HUES6 (cell line): ENCODE data around the gene LRRC49.

Experiments used
- H3K27ac ChIP-seq: 2 replicates; pipeline ENCODE4 v1.7.0; 2013; ENCODE audit warnings: low read depth, mild to moderate bottlenecking, low read length, inconsistent platforms
- H3K27me3 ChIP-seq: 2 replicates; pipeline ENCODE4 v1.6.1; 2013; ENCODE audit warnings: low read length; ENCODE audit not compliant: control insufficient read depth, insufficient read depth
- H3K36me3 ChIP-seq: 2 replicates; pipeline ENCODE4 v1.6.1; 2013; ENCODE audit warnings: low read length; ENCODE audit not compliant: control insufficient read depth, insufficient read depth
- H3K4me1 ChIP-seq: 2 replicates; pipeline ENCODE4 v1.6.1; 2013; ENCODE audit warnings: low read length; ENCODE audit not compliant: control insufficient read depth, insufficient read depth
- H3K4me3 ChIP-seq: 2 replicates; pipeline ENCODE4 v1.5.1; 2013; ENCODE audit warnings: low read depth, low read length
- H3K9ac ChIP-seq: one replicate; pipeline ENCODE4 v1.6.1; 2013; ENCODE audit warnings: mild to moderate bottlenecking, low read length
- H3K9me3 ChIP-seq: 2 replicates; pipeline ENCODE4 v1.6.1; 2013; ENCODE audit warnings: low read depth, low read length; ENCODE audit not compliant: control insufficient read depth, insufficient read depth

Gene LRRC49, protein sequence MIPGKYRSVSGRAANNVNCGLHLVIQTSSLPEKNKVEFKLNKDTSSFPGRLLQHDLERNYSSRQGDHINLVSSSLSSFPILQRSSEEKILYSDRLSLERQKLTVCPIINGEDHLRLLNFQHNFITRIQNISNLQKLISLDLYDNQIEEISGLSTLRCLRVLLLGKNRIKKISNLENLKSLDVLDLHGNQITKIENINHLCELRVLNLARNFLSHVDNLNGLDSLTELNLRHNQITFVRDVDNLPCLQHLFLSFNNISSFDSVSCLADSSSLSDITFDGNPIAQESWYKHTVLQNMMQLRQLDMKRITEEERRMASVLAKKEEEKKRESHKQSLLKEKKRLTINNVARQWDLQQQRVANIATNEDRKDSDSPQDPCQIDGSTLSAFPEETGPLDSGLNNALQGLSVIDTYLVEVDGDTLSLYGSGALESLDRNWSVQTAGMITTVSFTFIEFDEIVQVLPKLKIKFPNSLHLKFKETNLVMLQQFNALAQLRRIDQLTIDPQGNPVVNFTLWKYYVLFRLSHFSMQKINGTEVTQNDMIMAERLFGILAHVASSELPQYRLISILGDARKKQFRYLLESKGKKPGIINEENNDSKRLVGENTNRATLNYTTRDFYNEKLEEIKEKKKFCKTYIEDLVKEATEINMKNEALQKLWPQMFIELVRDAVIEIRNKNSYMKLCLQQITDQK

DNA sequence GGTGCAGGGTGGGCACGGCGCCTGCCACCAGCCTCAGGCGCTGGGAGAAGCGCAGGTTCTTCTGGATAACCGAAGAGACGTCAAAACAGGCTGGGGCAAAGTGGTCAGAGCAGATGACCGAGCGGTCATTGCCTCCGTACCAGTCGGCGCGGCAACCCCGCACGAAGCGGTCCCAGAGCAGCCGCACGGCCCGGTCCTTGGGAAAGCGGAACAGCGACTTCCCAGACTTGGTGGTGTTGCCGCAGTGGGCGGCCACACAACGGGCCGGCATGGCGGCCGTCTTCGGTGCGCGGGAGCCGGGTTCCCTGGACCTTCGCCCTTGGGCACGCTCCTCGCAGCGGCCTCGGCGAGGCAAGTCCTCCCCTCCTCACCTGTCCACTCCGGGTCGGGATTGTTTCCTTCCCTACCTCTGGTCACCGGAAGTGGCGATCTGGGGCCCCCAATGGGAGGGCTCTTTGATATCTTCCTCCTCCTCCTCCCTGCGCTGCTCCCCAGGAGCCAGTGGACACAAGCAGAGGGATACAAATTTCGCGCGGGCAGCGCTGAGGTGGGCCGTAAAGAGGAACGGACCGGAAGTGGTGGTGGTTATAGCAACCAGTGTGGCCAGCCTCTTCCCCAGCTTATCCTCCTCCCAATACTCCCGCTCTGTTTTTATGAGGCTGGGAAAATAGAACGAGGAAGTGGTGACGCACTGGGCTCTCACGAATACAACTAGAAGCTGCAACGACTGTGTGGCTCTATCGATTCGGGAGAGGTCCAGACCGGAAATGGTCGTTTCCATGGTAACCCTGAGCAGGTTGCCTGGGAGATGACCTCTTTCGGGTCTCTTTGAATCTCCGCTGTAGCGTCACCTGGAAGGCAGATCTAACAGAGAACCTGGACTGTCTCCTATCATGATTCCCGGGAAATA is at the start of gene LRRC49, which contains the start of gene THAP10:
TSS of gene LRRC49 (plus strand) at position 825 of the 910 bp plus-strand sequence. CDS start at position 894, 69 bp downstream.
TSS of gene THAP10 (minus strand) at position 432 of the 910 bp plus-strand sequence. CDS start at position 271, 161 bp downstream.
- Histone ChIP-seq H3K27ac (0 out of 2 replicates have a peak within 1 kb of the TSS, but pooled peaks have one; percentile 35), H3K4me3 (peak within 1 kb of the TSS; percentile 65), H3K4me1 (peaks cover 4% of the 10 kb centered on the region), H3K9me3 (no peaks in the 10 kb centered on the region), H3K27me3 (no peaks in the 10 kb centered on the region), H3K36me3 (no peaks in the 10 kb centered on the region), H3K9ac (peak within 1 kb of the TSS; percentile 64)

DNA sequence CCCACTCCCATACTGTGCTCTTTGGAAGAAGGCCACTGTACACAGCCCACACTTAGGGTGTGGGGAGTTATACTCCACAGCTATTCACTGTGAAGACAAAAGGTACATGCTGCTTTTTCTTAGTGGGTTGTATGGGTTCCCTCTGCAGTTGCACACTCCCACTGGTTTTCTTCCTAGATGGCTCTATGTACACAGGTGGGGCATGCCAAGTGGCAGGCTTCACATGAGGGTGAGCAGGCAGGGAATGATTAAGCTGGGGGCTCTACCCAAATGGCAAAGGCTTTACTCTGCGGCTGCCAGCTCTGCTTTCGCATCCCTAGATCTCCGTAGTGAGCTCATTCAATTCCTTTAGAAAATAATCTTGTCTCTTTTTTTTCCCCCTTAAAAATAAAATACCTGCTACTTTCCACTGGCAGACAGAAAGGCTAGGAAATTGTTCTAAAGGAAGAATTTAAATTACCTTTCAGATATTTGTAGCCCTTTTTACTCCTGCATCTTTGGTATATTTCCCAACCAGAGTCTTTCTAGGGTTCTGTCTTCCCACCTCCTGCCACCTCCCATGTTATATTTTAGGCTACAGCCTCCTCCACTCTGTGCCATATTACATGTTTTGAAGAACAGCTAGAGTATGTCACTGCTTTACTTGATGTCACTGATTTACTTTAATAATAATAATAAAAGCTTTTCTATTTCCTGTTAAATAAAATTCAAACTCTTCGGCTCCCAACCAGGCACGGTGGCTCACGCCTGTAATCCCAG is 46.8 kb upstream of the LRRC49 start:
- no peaks in the 10 kb centered on the region for H3K9me3 ChIP-seq
- no peak overlapping the region for H3K27ac ChIP-seq
- H3K36me3 ChIP-seq, result peaks cover 4% of the 10 kb centered on the region; the same call in 1 of the 2 replicates
- no peak overlapping the region for H3K9ac ChIP-seq
- H3K4me3 ChIP-seq, result no peak overlapping the region
- H3K27me3 ChIP-seq, result no peaks in the 10 kb centered on the region
- H3K4me1 ChIP-seq, result no peaks in the 10 kb centered on the region

DNA sequence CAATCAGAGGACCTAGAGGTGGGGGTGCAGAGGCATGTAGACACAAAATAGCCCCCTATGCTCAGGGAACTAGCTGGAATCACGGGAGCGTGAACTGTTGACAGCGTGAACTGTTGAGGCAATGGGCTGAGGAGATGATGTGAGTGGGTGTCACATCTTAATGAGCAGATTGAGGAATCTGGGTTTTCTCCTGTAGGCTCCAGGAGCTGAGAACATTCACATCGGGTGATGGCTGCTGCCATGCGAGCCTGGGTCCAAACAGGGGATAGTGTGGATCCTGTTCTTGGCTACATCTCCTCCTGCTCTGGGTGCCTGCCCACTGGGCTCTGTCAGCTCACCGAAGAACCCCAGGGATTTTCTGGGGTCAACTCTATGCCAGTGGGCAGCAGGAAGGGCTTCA is 40.7 kb upstream of the LRRC49 start:
- Histone ChIP-seq H3K4me1 (peaks cover 10% of the 10 kb centered on the region), H3K9me3 (no peaks in the 10 kb centered on the region), H3K27me3 (no peaks in the 10 kb centered on the region), H3K4me3 (no peak overlapping the region), H3K36me3 (peaks cover 15% of the 10 kb centered on the region), H3K27ac (no peak overlapping the region), H3K9ac (no peak overlapping the region)

DNA sequence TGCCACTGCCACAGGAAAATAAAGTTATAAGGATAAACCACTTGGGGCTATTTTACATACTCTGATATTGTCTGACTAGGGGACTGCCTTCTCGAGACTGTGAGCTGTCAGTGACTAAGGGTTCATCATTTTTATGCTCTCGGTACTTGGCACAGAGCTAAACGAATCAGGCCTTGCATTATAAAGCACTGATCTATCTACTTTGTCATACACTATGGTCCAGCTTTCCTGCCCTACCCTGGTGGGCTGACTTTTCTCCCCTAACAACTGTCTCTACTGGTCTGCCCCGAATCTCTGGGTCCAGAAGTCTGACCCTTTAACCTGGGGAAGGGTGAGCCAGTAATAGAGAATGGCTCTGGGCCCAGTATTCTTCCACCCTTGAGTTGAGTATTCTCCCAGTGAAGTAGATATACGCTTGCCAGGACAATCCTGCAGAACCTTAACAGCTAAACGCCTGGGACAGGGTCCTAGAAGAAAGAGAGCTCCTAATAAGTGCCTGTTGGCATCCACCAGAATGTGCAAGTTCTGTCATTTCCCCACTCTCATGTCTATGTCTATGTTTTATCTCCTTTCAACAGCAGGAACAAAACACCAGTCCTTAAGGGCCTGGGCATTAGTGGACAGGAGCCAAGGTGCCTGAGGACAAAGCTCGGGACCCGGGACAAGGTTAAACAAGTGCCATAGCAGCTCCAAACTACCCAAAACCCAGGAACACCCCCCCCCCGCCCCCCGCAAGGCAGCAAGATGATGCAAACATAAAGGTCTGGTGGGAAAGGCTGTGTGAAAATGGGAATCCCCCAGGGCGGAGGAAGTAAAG is 39.9 kb upstream of the LRRC49 start:
- Histone ChIP-seq H3K9me3 (no peaks in the 10 kb centered on the region), H3K27me3 (no peaks in the 10 kb centered on the region), H3K4me1 (peaks cover 10% of the 10 kb centered on the region), H3K36me3 (peaks cover 15% of the 10 kb centered on the region), H3K4me3 (peak overlapping the region; percentile 67), H3K27ac (no peak overlapping the region), H3K9ac (peak overlapping the region; percentile 47)

DNA sequence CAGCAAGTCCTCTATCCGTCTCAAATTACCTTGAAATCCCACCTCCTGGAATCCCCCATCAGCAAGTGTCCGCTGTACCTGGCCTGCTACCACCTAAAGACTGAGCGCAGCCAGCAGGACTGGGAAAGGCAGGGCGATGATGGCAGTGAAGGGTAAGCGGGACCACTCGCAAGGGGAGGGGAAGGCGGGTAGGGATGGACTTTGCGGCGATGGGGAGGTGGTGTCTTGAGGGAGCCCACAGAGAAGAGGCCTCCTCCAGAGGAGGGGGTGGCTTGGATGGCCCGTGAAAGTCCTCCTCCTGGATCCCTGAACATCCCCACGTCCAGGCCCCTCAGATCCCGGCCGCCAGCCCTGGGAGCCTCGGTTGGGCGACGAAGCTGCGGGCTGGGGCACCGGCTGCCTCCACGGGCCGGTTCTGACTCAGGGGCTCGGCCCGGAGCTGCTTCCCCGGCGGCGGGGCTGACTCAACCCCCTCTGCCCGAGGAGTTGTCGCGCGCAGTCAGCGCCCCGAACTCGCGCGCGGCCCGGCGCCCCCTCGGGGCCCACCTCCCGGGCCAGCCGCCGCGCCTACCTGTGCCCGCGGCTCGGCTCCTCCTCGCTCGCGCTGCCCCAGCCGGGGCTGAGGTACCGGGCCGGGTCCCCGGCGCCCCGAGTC is 39.2 kb upstream of the LRRC49 start:
- H3K9me3 ChIP-seq, result no peaks in the 10 kb centered on the region
- H3K27ac ChIP-seq, result no peak overlapping the region
- H3K36me3 ChIP-seq, result peaks cover 15% of the 10 kb centered on the region
- peak overlapping the region; percentile 41 for H3K9ac ChIP-seq
- no peaks in the 10 kb centered on the region for H3K27me3 ChIP-seq
- peaks cover 10% of the 10 kb centered on the region for H3K4me1 ChIP-seq
- H3K4me3 ChIP-seq, result peak overlapping the region; percentile 67

DNA sequence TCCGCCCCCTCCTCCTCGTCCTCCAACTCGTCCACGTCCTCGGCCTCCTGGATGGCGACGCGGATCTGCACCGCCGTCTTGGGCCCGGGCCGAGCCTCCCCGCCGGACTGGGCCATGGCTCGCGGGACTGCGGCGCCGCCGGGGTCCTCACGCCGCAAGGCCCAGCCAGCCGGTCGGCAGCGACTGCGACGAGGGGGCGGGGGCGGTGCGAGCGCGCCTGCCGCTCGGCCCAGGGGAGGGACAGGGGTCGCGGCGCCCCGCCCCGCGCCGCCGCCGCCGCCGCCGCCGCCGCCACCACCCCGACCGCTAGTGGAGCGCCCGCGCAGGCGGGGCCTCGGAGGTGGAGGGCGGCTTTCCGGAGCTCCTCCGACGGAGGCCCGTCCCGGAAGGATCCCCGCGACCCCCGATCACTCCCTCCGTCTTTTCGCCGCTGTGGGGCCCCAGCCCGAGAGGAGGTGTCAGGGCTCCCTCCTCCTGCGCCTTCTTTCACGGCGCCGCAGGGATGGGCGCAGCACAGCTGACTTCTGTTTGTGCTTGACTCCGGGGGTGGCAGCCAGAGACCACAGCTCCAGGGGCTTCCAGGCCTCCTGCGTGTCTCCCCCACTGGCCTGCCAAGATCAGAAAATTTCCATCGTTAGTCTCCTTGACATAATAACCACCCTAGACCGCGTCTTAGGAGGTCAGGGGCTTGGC is 38.5 kb upstream of the LRRC49 start, which contains the start of gene LARP6:
TSS of gene LARP6 (minus strand) at position 185 of the 693 bp plus-strand sequence. CDS start at position 116, 69 bp downstream.
- H3K36me3 ChIP-seq, result peaks cover 15% of the 10 kb centered on the region
- H3K4me1 ChIP-seq, result peaks cover 10% of the 10 kb centered on the region
- H3K27me3 ChIP-seq, result no peaks in the 10 kb centered on the region
- no peaks in the 10 kb centered on the region for H3K9me3 ChIP-seq
- H3K4me3 ChIP-seq, result peak within 1 kb of the TSS; percentile 67
- no peak within 1 kb of the TSS for H3K27ac ChIP-seq
- H3K9ac ChIP-seq, result peak within 1 kb of the TSS; percentile 69

DNA sequence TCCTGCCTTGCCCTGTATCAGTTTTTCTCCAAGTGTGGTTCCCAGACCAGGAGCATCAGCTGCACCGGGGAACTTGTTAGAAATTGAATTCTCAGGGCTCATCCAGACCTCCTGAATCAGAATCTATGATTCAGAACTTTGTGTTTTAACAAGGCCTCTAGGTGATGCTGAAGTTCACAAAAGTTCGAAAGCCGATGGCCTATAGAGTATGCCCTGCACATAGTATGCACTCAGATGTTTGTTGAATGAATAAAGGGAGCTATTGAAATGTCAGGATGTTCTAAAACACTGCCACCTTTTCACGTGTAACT is 38.0 kb upstream of the LRRC49 start:
- peak overlapping the region; percentile 67 for H3K4me3 ChIP-seq
- no peak overlapping the region for H3K27ac ChIP-seq
- H3K27me3 ChIP-seq, result no peaks in the 10 kb centered on the region
- H3K4me1 ChIP-seq, result peaks cover 10% of the 10 kb centered on the region
- peak overlapping the region; percentile 69 for H3K9ac ChIP-seq
- peaks cover 15% of the 10 kb centered on the region for H3K36me3 ChIP-seq
- H3K9me3 ChIP-seq, result no peaks in the 10 kb centered on the region

DNA sequence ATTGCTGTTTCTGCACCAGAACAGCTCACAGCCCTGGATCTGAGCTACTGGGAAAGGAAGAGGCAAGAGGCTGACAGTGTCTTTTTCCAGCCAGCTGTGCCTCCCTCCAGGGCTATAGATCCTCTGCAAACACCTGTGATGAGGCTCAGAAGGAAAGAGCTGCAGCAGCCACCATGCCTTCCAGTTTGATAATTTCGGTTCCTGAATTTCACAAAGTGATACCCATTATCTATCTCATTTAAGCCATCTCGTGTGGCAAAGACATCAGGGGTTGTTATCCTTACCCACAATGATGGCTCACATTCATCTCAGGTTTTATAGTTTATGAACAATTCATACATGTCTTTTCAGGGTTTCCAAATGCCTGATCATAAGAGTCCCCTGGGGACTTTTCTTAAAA is 36.9 kb upstream of the LRRC49 start:
- no peaks in the 10 kb centered on the region for H3K9me3 ChIP-seq
- peaks cover 11% of the 10 kb centered on the region for H3K36me3 ChIP-seq
- no peaks in the 10 kb centered on the region for H3K27me3 ChIP-seq
- no peak overlapping the region for H3K27ac ChIP-seq
- no peak overlapping the region for H3K9ac ChIP-seq
- H3K4me1 ChIP-seq, result peaks cover 10% of the 10 kb centered on the region
- H3K4me3 ChIP-seq, result no peak overlapping the region
